Left lobe of liver (tissue), 2 donors: ENCODE data around the gene RAB26. TPM values are rescaled to one million over a fixed set of nuclear protein-coding genes. Genes with fewer than 3 reads are reported as not detected.
"Not testable (repeated sequence)": the region's sequence is repeated elsewhere in the genome, so short reads cannot be mapped to it uniquely, and the experiment has no call there.

Experiments
- ATAC-seq: fragments of 200-7000 bp; cut with Tn5 transposase; one replicate; pipeline ENCODE4 v1.9.1; 2020; ENCODE audit warnings: mild to moderate bottlenecking, moderate library complexity
- DNase-seq: peaks from one replicate; pipeline ENCODE4 v3.0.0-alpha.2; 2020; ENCODE audit warnings: low spot score
- total RNA-seq: library from RNA; stranded (reverse); gene quantifications from one replicate; pipeline ENCODE4 v1.2.1, GENCODE V29; 2021
- donor health status: DM: no; HTN: no; CAD: no; lungs with moderate emphysema.
- donor health status: DM: no; HTN: yes; CAD: no.

Gene RAB26
- total RNA-seq, 1 donor from 2014 or later, result 10.2 TPM

GRCh38 chr16:2194166-2194834 lies 45.9 kb downstream of the RAB26 start:
- DNase-seq (no peak), ATAC-seq (no peak)

- DNase-seq, result no peak
These were observed 46.5 kb downstream of the RAB26 start for GRCh38 chr16:2194852-2195321.

GRCh38 chr16:2195322-2196161 lies 47.1 kb downstream of the RAB26 start:
- ATAC-seq (peak; percentile 14), DNase-seq (no peak)

More at GRCh38 chr16:2194852-2195321, 46.5 kb downstream of the RAB26 start:
- peak; percentile 93 for ATAC-seq

GRCh38 chr16:2196162-2196980 lies 47.9 kb downstream of the RAB26 start, which contains the start of gene CASKIN1:
CASKIN1 (minus strand) TSS chr16:2196605; CDS start chr16:2196432, 173 bp downstream.
- DNase-seq (no peak), ATAC-seq (peak; percentile 19)

- no peak for DNase-seq
- ATAC-seq, result no peak
These were observed 48.6 kb downstream of the RAB26 start for GRCh38 chr16:2196981-2197511.

GRCh38 chr16:2197765-2198164 lies 49.3 kb downstream of the RAB26 start:
- DNase-seq, result no peak
- no peak for ATAC-seq

- no peak for DNase-seq
- no peak for ATAC-seq
These were observed 49.9 kb downstream of the RAB26 start for GRCh38 chr16:2198283-2198682.

GRCh38 chr16:2199095-2199494 lies 50.7 kb downstream of the RAB26 start:
- ATAC-seq, result no peak

GRCh38 chr16:2199621-2200139 lies 51.3 kb downstream of the RAB26 start:
- no peak for DNase-seq
- ATAC-seq, result no peak

More at GRCh38 chr16:2199095-2199494, 50.7 kb downstream of the RAB26 start:
- DNase-seq, result no peak

- ATAC-seq (no peak), DNase-seq (no peak)
These were observed 51.9 kb downstream of the RAB26 start for GRCh38 chr16:2200313-2200712.

- not testable (repeated sequence) for ATAC-seq
These were observed 54.8 kb downstream of the RAB26 start for GRCh38 chr16:2203119-2203688.

More at GRCh38 chr16:2203119-2203688, 54.8 kb downstream of the RAB26 start:
- DNase-seq, result not testable (repeated sequence)

Other genes starting within 250 kb of the RAB26 start
- not detected for gene HS3ST6, start 230.2 kb upstream of the RAB26 start, total RNA-seq
- 124 TPM for gene MSRB1, start 205.4 kb upstream of the RAB26 start, total RNA-seq
- gene RPL3L, start 193.9 kb upstream of the RAB26 start, total RNA-seq, result not detected
- 88.6 TPM for gene NDUFB10, start 189.1 kb upstream of the RAB26 start, total RNA-seq
- 545 TPM for gene RPS2, start 183.8 kb upstream of the RAB26 start, total RNA-seq
- not detected for gene RNF151, start 181.8 kb upstream of the RAB26 start, total RNA-seq
- gene TBL3, start 176.6 kb upstream of the RAB26 start, total RNA-seq, result 18.6 TPM
- 1.7 TPM for gene NOXO1, start 167.2 kb upstream of the RAB26 start, total RNA-seq
- 20.3 TPM for gene GFER, start 164.4 kb upstream of the RAB26 start, total RNA-seq
- gene SYNGR3, start 158.7 kb upstream of the RAB26 start, total RNA-seq, result 0.30 TPM
- 29.9 TPM for gene ZNF598, start 138.8 kb upstream of the RAB26 start, total RNA-seq
- 8.5 TPM for gene NPW, start 128.8 kb upstream of the RAB26 start, total RNA-seq
- 334 TPM for gene NHERF2, start 121.7 kb upstream of the RAB26 start, total RNA-seq
- gene NTHL1, start 100.8 kb upstream of the RAB26 start, total RNA-seq, result 109 TPM
- gene TSC2, start 100.6 kb upstream of the RAB26 start, total RNA-seq, result 117 TPM
- 65.0 TPM for gene PKD1, start 12.7 kb upstream of the RAB26 start, total RNA-seq
- gene TRAF7, start 7.2 kb downstream of the RAB26 start, total RNA-seq, result 44.2 TPM
- gene CASKIN1, start 48.0 kb downstream of the RAB26 start, total RNA-seq, result 0.05 TPM
- 16.9 TPM for gene MLST8, start 56.8 kb downstream of the RAB26 start, total RNA-seq
- 5.3 TPM for gene BRICD5, start 62.2 kb downstream of the RAB26 start, total RNA-seq
- gene PGP, start 66.2 kb downstream of the RAB26 start, total RNA-seq, result 7.5 TPM
- gene E4F1, start 75.0 kb downstream of the RAB26 start, total RNA-seq, result 12.7 TPM
- gene DNASE1L2, start 87.8 kb downstream of the RAB26 start, total RNA-seq, result 1.2 TPM
- 171 TPM for gene ECI1, start 103.0 kb downstream of the RAB26 start, total RNA-seq
- 32.1 TPM for gene RNPS1, start 119.5 kb downstream of the RAB26 start, total RNA-seq
- gene ABCA3, start 192.1 kb downstream of the RAB26 start, total RNA-seq, result 1.9 TPM